Nephron progenitor cell (in vitro differentiated cells): Measurements from ENCODE around the gene CDH2.

Source experiments
- DNase-seq: peaks from one replicate; pipeline ENCODE4 v3.0.0; 2021
- H3K27ac Mint-ChIP-seq: 2 replicates; pipeline ENCODE4 v1.8.0; 2021; ENCODE audit warnings: mild to moderate bottlenecking, moderate library complexity, mixed read lengths
- H3K27me3 Mint-ChIP-seq: 2 replicates; pipeline ENCODE4 v1.8.0; 2021; ENCODE audit warnings: mild to moderate bottlenecking, low read depth, mixed read lengths; ENCODE audit not compliant: poor library complexity
- H3K36me3 Mint-ChIP-seq: 2 replicates; pipeline ENCODE4 v1.8.0; 2021; ENCODE audit warnings: low read depth, mixed read lengths
- H3K4me1 Mint-ChIP-seq: 2 replicates; pipeline ENCODE4 v1.8.0; 2021; ENCODE audit warnings: mixed read lengths
- H3K4me3 Mint-ChIP-seq: 2 replicates; pipeline ENCODE4 v1.8.0; 2021; ENCODE audit warnings: mild to moderate bottlenecking, moderate library complexity, mixed read lengths
- H3K9me3 Mint-ChIP-seq: 2 replicates; pipeline ENCODE4 v1.8.0; 2021; ENCODE audit warnings: mild to moderate bottlenecking, moderate library complexity, mixed read lengths
- TF ChIP-seq, protein P1 (sequence below): fragments of 200-600 bp; sonication (generic); IDR thresholded peaks from 2 replicates; pipeline ENCODE4 v1.5.0; 2021; ENCODE audit warnings: antibody characterized with exemption

Gene CDH2

DNA sequence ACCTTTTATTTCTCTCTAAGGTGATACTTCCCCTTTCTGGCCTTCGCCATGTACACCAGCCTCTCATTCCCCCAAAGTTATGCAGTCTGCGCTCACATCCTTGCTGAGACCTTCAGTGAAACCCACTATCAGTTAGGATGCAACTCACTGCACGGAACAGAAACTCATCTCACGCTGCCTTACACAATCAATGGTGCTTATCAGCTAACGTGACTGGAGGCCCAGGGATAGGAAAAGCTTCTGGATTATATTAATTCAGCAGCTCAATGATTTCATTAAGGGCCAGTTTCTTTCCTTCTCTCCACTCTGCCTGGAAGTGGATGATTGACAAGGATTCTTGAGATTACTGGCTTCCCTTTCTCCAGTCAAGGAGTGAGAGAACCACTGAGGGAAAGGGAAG, 44.8 kb downstream of the CDH2 start:
- H3K27me3 Mint-ChIP-seq = no peaks in the 10 kb centered on the region
- TF ChIP-seq, protein P1, sequence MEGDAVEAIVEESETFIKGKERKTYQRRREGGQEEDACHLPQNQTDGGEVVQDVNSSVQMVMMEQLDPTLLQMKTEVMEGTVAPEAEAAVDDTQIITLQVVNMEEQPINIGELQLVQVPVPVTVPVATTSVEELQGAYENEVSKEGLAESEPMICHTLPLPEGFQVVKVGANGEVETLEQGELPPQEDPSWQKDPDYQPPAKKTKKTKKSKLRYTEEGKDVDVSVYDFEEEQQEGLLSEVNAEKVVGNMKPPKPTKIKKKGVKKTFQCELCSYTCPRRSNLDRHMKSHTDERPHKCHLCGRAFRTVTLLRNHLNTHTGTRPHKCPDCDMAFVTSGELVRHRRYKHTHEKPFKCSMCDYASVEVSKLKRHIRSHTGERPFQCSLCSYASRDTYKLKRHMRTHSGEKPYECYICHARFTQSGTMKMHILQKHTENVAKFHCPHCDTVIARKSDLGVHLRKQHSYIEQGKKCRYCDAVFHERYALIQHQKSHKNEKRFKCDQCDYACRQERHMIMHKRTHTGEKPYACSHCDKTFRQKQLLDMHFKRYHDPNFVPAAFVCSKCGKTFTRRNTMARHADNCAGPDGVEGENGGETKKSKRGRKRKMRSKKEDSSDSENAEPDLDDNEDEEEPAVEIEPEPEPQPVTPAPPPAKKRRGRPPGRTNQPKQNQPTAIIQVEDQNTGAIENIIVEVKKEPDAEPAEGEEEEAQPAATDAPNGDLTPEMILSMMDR = no peak
- peak overlapping the region; percentile 1 for H3K27ac Mint-ChIP-seq
- H3K4me1 Mint-ChIP-seq = peaks cover 39% of the 10 kb centered on the region
- no peak overlapping the region for H3K4me3 Mint-ChIP-seq
- DNase-seq = no peak
- H3K9me3 Mint-ChIP-seq = no peaks in the 10 kb centered on the region
- H3K36me3 Mint-ChIP-seq = peaks cover 28% of the 10 kb centered on the region

DNA sequence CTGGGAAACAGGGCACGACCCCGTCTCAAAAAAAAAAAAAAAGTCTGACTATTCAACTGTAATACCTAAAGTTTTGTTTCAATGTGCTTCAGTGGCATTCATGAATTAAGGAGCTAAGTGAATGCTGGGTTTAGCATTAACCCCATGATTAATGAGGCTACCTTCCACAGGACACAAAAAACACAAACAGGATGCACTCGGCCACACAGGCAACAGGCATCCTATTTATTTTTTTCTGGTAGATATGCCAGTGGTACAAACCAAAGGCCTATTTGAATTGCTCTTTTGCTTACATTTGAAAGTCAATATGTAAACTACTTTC, 48.3 kb downstream of the CDH2 start:
- peaks cover 46% of the 10 kb centered on the region for H3K4me1 Mint-ChIP-seq
- H3K9me3 Mint-ChIP-seq = no peaks in the 10 kb centered on the region
- H3K4me3 Mint-ChIP-seq = no peak overlapping the region
- no peak overlapping the region for H3K27ac Mint-ChIP-seq
- H3K36me3 Mint-ChIP-seq = peaks cover 6% of the 10 kb centered on the region
- no peak for DNase-seq
- no peaks in the 10 kb centered on the region for H3K27me3 Mint-ChIP-seq
- TF ChIP-seq, protein P1 = no peak

DNA sequence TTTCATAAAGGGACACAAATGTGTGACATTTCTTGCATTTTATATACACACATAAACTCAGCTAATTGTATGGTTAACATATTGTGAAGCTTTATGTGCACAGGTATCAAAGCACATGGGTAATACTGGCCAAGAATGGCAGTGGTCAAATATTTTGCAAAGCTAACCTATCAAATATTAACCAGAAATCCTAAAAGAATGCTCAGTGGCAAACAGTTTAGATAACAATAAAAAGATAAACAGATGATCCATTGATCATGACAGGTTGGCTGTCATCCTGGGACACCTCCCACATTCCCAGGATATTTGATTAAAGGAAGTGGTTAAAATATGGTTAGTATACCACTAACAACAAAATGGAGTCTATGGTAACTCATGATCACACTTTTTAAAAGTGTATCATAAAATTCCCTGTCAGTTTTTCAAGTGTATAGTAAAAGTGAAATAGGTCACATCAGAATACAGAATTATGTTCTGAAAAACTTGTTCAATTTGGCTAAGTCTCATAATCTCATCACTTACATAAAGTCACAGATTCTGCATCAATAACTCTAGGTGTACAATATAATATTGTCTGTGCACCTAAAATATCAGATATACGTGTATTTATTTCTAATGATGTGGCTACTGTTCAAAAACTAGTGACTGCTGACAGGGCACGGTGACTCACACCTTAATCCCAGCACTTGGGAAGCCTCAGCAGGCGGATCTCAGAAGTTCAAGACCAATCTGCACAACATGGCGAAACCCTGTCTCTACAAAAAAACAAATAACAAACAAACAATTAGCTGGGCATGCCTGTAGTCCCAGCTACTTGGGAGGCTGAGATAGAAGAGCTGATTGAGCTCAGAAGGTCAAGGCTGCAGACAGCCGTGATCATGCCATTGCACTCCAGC, 48.9 kb downstream of the CDH2 start:
- Mint-ChIP-seq H3K27me3 (no peaks in the 10 kb centered on the region), H3K4me3 (no peak overlapping the region), H3K9me3 (no peaks in the 10 kb centered on the region), H3K4me1 (peaks cover 47% of the 10 kb centered on the region), H3K27ac (no peak overlapping the region), H3K36me3 (peaks cover 6% of the 10 kb centered on the region)
- TF ChIP-seq, protein P1 = no peak
- no peak for DNase-seq

DNA sequence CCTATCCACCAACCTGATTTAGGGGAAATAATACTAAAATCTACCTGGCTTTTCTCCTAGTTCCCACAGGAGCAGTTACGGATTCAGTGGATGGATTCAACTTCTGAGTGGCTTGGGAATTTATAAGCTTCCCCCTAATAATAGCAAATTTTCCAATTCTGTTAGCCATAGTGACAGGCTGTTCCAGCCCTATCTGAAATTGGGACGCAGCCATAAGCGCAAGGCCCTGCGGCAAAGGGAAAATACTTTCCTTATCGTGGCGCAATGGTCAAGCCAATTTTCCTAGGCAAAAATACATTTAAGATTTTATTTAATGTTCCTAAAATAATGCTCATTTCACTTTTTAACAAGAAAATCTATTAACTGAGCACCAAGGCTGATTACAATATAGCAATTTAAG, 49.7 kb downstream of the CDH2 start:
- Mint-ChIP-seq H3K4me1 (peaks cover 41% of the 10 kb centered on the region), H3K9me3 (no peaks in the 10 kb centered on the region), H3K36me3 (peaks cover 7% of the 10 kb centered on the region), H3K27me3 (no peaks in the 10 kb centered on the region), H3K4me3 (no peak overlapping the region), H3K27ac (no peak overlapping the region)
- no peak for DNase-seq
- TF ChIP-seq, protein P1 = no peak

DNA sequence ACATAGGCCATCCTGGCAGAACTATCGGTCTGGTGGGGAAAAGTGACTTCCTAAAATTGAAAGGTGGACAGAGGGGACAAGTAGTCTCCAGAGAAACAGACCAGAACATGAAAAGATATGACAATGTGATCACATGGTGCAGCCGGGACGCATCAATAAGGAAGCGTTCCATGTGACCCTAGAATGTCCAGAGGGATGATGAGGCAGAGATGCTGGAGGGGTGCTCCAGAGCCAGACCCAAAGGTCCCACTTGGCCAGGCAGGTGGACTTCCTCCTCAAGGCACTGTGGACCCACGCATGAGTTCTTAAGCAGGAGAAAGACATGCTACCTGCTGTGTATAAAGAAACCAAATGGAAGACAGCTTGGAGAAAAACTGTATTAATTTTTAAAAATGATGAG, 50.2 kb downstream of the CDH2 start:
- peak overlapping the region; percentile 69 for H3K27ac Mint-ChIP-seq
- H3K27me3 Mint-ChIP-seq = no peaks in the 10 kb centered on the region
- H3K4me1 Mint-ChIP-seq = peaks cover 41% of the 10 kb centered on the region
- TF ChIP-seq, protein P1 = no peak
- peaks cover 12% of the 10 kb centered on the region for H3K36me3 Mint-ChIP-seq
- no peaks in the 10 kb centered on the region for H3K9me3 Mint-ChIP-seq
- H3K4me3 Mint-ChIP-seq = no peak overlapping the region
- DNase-seq = no peak

DNA sequence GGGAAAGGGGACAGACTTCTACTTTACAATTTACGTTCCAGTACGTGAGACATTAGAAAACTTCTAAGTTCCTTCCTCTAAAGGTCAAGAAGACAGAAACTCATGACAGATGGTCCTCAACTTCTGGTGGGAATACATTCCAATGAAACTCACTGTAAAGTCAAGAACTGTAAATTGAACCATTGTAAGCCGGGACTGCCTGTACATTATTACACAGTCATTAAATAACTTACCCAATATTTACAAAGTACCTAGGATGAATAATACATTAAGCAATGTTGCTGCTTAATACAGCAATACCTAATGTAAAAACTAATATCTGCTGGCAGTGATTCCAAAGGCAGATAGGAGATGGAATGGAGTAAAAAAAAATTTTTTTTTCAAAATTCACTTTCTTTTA, 51.9 kb downstream of the CDH2 start:
- Mint-ChIP-seq H3K27me3 (no peaks in the 10 kb centered on the region), H3K27ac (peak overlapping the region; percentile 54), H3K9me3 (no peaks in the 10 kb centered on the region), H3K4me3 (no peak overlapping the region), H3K4me1 (peaks cover 47% of the 10 kb centered on the region), H3K36me3 (peaks cover 20% of the 10 kb centered on the region)
- no peak for DNase-seq
- TF ChIP-seq, protein P1 = no peak
